Camera-type eye (tissue), 1 donor: Measurements from ENCODE around the gene FBXL13. TPM values are rescaled to one million over a fixed set of nuclear protein-coding genes. Genes with fewer than 3 reads are reported as not detected.

Source experiments
- total RNA-seq: library from RNA; depleted of rRNA; stranded (reverse); fragments of >200 nt; gene quantifications from one replicate; pipeline ENCODE4 v1.2.3, GENCODE V29; 2014

The FBXL13 gene
- total RNA-seq, result 10.0 TPM

DNA sequence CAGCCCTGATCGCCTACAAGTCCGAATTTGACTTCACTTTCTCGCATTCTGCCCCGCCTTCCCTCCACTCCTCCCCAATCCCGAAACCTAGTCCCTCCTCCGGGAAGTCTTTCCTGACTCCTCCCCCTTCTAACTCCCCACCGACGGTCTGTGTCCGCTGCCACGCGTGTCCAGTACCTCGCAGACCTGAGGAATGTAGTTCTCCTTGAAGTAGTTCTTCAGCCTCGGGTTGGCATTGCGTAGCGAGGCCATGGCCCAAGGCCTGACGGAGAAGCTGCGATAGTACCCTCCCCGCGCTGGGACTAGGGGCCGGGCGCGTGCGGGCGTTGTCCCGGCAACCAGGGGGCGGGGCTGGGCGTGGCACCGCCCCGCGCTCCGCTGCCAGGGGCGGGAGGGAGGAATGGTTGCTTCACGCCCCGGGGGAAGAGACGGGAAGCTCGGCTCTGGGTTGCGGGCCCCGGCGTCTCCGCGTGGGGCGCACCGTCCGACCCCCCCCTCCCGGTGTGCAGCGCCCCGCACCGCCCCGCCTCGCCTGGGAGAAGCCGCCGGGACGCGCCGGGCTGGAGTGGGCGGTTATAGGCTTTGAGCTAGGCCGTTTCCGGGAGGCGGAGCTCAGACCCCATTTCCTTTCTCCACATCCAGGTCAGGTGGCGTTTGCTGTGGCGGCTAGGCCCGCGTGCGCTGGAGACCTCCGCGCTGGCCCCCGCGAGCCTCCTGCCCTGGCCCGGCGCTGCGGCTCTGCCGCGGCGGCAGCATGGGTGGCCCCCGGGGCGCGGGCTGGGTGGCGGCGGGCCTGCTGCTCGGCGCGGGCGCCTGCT is at the start of gene FBXL13, which contains the start of gene ARMC10:
Gene FBXL13, minus strand, starts transcription at position 278 of the 818 bp plus-strand sequence.
Gene ARMC10, plus strand, starts transcription at position 622 of the 818 bp plus-strand sequence. Its CDS starts 133 bp downstream, at position 755.

DNA sequence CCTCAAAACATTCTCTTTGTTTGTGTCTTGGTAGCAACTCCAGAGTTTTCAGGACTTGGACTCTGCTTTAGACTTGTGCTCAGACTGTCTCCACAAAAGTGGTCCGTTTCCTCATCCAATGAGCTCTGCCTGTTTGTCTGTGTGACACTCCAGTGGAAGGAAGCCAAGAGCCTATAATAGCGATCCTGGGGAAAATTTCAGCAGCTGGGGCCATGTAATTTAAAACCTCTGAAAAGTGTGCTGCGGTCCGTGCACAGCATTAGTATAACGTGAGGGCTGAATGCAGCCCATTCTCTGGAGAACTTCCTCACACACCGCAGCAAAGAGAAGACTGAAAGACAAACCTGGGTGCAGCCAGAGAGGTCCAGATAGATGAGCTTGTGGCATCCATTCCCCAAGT is 161.9 kb downstream of the FBXL13 start, which contains the start of gene LRRC17:
Gene LRRC17, plus strand, starts transcription at position 259 of the 400 bp plus-strand sequence. CDS start 20,914 bp downstream, outside the sequence.

Other genes with a start within 250 kb of the FBXL13 start
- gene LRRC17, start 161.8 kb downstream of the FBXL13 start, total RNA-seq, result 46.9 TPM
- gene ARMC10, start 344 bp upstream of the FBXL13 start, total RNA-seq, result 40.1 TPM
- 35.1 TPM for gene NAPEPLD, start 74.3 kb upstream of the FBXL13 start, total RNA-seq
- gene PMPCB, start 222.6 kb upstream of the FBXL13 start, total RNA-seq, result 88.3 TPM